ENCODE measurements around the gene ARHGAP42.

ARHGAP42 gene

GRCh38 chr11:100766764-100767163, 79.7 kb downstream of the ARHGAP42 start:
- Histone ChIP-seq H3K4me1 (ENCODE audit: control insufficient read depth, low read length) (no peaks in the 10 kb centered on the region), H3K27ac (ENCODE audit: low read depth, low read length) (no peak overlapping the region), H3K4me2 (ENCODE audit: low read length) (no peak overlapping the region), H3K27me3 (ENCODE audit: control insufficient read depth, low read length) (no peaks in the 10 kb centered on the region), H3K79me2 (ENCODE audit: control insufficient read depth, low read length) (no peaks in the 10 kb centered on the region), H3K9me3 (ENCODE audit: control insufficient read depth, insufficient read depth, low read length) (no peaks in the 10 kb centered on the region), H3K9me2 (replicated peaks; ENCODE audit: control insufficient read depth, low read length) (no peaks in the 10 kb centered on the region), H3F3A (ENCODE audit: control insufficient read depth, insufficient read depth) (no peaks in the 10 kb centered on the region), H3K4me3 (ENCODE audit: low read length) (no peak overlapping the region), H4K20me1 (ENCODE audit: control insufficient read depth, insufficient read depth, low read depth, low read length) (no peaks in the 10 kb centered on the region), H3K36me3 (ENCODE audit: control insufficient read depth, low read length) (no peaks in the 10 kb centered on the region)
- no peak for TF ChIP-seq EZH2phosphoT487 (IDR thresholded peaks at IDR 0.05; ENCODE audit: borderline replicate concordance, low read length)
- no peak for TF ChIP-seq CTCF (IDR thresholded peaks at IDR 0.05; ENCODE audit: low read depth, low read length, poor library complexity, severe bottlenecking)

GRCh38 chr11:100769165-100769564, 82.1 kb downstream of the ARHGAP42 start:
- Histone ChIP-seq H3K27me3 (ENCODE audit: control insufficient read depth, low read length) (no peaks in the 10 kb centered on the region), H3K27ac (ENCODE audit: low read depth, low read length) (no peak overlapping the region), H3K4me2 (ENCODE audit: low read length) (no peak overlapping the region), H3K9me3 (ENCODE audit: control insufficient read depth, insufficient read depth, low read length) (no peaks in the 10 kb centered on the region), H3F3A (ENCODE audit: control insufficient read depth, insufficient read depth) (no peaks in the 10 kb centered on the region), H3K36me3 (ENCODE audit: control insufficient read depth, low read length) (no peaks in the 10 kb centered on the region), H3K4me1 (ENCODE audit: control insufficient read depth, low read length) (no peaks in the 10 kb centered on the region), H3K79me2 (ENCODE audit: control insufficient read depth, low read length) (no peaks in the 10 kb centered on the region), H4K20me1 (ENCODE audit: control insufficient read depth, insufficient read depth, low read depth, low read length) (no peaks in the 10 kb centered on the region), H3K9me2 (replicated peaks; ENCODE audit: control insufficient read depth, low read length) (no peaks in the 10 kb centered on the region), H3K4me3 (ENCODE audit: low read length) (no peak overlapping the region)
- TF ChIP-seq EZH2phosphoT487 (IDR thresholded peaks at IDR 0.05; ENCODE audit: borderline replicate concordance, low read length) (no peak), CTCF (IDR thresholded peaks at IDR 0.05; ENCODE audit: low read depth, low read length, poor library complexity, severe bottlenecking) (no peak)

- Histone ChIP-seq H3K4me1 (ENCODE audit: control insufficient read depth, low read length) (no peaks in the 10 kb centered on the region), H3K27me3 (ENCODE audit: control insufficient read depth, low read length) (no peaks in the 10 kb centered on the region), H4K20me1 (ENCODE audit: control insufficient read depth, insufficient read depth, low read depth, low read length) (no peaks in the 10 kb centered on the region), H3K9me3 (ENCODE audit: control insufficient read depth, insufficient read depth, low read length) (no peaks in the 10 kb centered on the region), H3F3A (ENCODE audit: control insufficient read depth, insufficient read depth) (no peaks in the 10 kb centered on the region), H3K4me3 (ENCODE audit: low read length) (no peak overlapping the region), H3K36me3 (ENCODE audit: control insufficient read depth, low read length) (no peaks in the 10 kb centered on the region), H3K4me2 (ENCODE audit: low read length) (no peak overlapping the region), H3K27ac (ENCODE audit: low read depth, low read length) (no peak overlapping the region), H3K9me2 (replicated peaks; ENCODE audit: control insufficient read depth, low read length) (no peaks in the 10 kb centered on the region), H3K79me2 (ENCODE audit: control insufficient read depth, low read length) (no peaks in the 10 kb centered on the region)
- TF ChIP-seq EZH2phosphoT487 (IDR thresholded peaks at IDR 0.05; ENCODE audit: borderline replicate concordance, low read length) (no peak), CTCF (IDR thresholded peaks at IDR 0.05; ENCODE audit: low read depth, low read length, poor library complexity, severe bottlenecking) (no peak)
Observed at GRCh38 chr11:100769617-100770016, 82.5 kb downstream of the ARHGAP42 start.

GRCh38 chr11:100774132-100774531, 87.0 kb downstream of the ARHGAP42 start:
- Histone ChIP-seq H3K9me3 (ENCODE audit: control insufficient read depth, insufficient read depth, low read length) (no peaks in the 10 kb centered on the region), H3K9me2 (replicated peaks; ENCODE audit: control insufficient read depth, low read length) (no peaks in the 10 kb centered on the region), H4K20me1 (ENCODE audit: control insufficient read depth, insufficient read depth, low read depth, low read length) (no peaks in the 10 kb centered on the region), H3F3A (ENCODE audit: control insufficient read depth, insufficient read depth) (no peaks in the 10 kb centered on the region), H3K36me3 (ENCODE audit: control insufficient read depth, low read length) (no peaks in the 10 kb centered on the region), H3K4me3 (ENCODE audit: low read length) (no peak overlapping the region), H3K27me3 (ENCODE audit: control insufficient read depth, low read length) (no peaks in the 10 kb centered on the region), H3K27ac (ENCODE audit: low read depth, low read length) (no peak overlapping the region), H3K4me1 (ENCODE audit: control insufficient read depth, low read length) (peaks cover 10% of the 10 kb centered on the region), H3K79me2 (ENCODE audit: control insufficient read depth, low read length) (no peaks in the 10 kb centered on the region), H3K4me2 (ENCODE audit: low read length) (no peak overlapping the region)
- TF ChIP-seq EZH2phosphoT487 (IDR thresholded peaks at IDR 0.05; ENCODE audit: borderline replicate concordance, low read length) (no peak), CTCF (IDR thresholded peaks at IDR 0.05; ENCODE audit: low read depth, low read length, poor library complexity, severe bottlenecking) (no peak)
